Mononuclear cell (primary cell): ENCODE data around the gene CHSY1. TPM values are rescaled to one million over a fixed set of nuclear protein-coding genes. Genes with fewer than 3 reads are reported as not detected.

ENCODE experiments used
- H3K27me3 ChIP-seq: 2 replicates; pipeline ENCODE4 v1.6.0; 2011; ENCODE audit warnings: low read length, control low read depth; ENCODE audit not compliant: insufficient read depth
- H3K4me1 ChIP-seq: 2 replicates; pipeline ENCODE4 v1.5.1; 2011; ENCODE audit warnings: mild to moderate bottlenecking, low read length, control low read depth; ENCODE audit not compliant: insufficient read depth
- H3K4me3 ChIP-seq: 2 replicates; pipeline ENCODE4 v1.5.1; 2011; ENCODE audit warnings: mild to moderate bottlenecking, low read length, moderate library complexity
- H3K9me3 ChIP-seq: 2 replicates; pipeline ENCODE4 v1.5.1; 2011; ENCODE audit warnings: low read depth, mild to moderate bottlenecking, control low read depth, low read length
- total RNA-seq: library from RNA; depleted of rRNA; stranded (reverse); fragments of >200 nt; gene quantifications from one replicate; pipeline ENCODE4 v1.2.3, GENCODE V29; 2012

Gene CHSY1
- total RNA-seq, 1 donor, result 22.2 TPM

- H3K4me3 ChIP-seq, result no peak overlapping the region
- H3K9me3 ChIP-seq, result no peaks in the 10 kb centered on the region
- no peaks in the 10 kb centered on the region for H3K27me3 ChIP-seq
- peaks cover 21% of the 10 kb centered on the region for H3K4me1 ChIP-seq
These were observed 67.9 kb downstream of the CHSY1 start for GRCh38 chr15:101183931-101184305.

- H3K9me3 ChIP-seq, result no peaks in the 10 kb centered on the region
- no peak overlapping the region for H3K4me3 ChIP-seq
- H3K27me3 ChIP-seq, result no peaks in the 10 kb centered on the region
- peaks cover 21% of the 10 kb centered on the region for H3K4me1 ChIP-seq
These were observed 68.5 kb downstream of the CHSY1 start for GRCh38 chr15:101183226-101183930.

- Histone ChIP-seq H3K4me1 (peaks cover 17% of the 10 kb centered on the region), H3K4me3 (no peak overlapping the region), H3K27me3 (no peaks in the 10 kb centered on the region), H3K9me3 (no peaks in the 10 kb centered on the region)
These were observed 69.6 kb downstream of the CHSY1 start for GRCh38 chr15:101182215-101182614.

GRCh38 chr15:101181349-101181748 lies 70.5 kb downstream of the CHSY1 start:
- H3K4me3 ChIP-seq, result no peak overlapping the region
- H3K27me3 ChIP-seq, result no peaks in the 10 kb centered on the region
- peaks cover 20% of the 10 kb centered on the region for H3K4me1 ChIP-seq
- no peaks in the 10 kb centered on the region for H3K9me3 ChIP-seq

- Histone ChIP-seq H3K4me1 (peaks cover 24% of the 10 kb centered on the region), H3K9me3 (no peaks in the 10 kb centered on the region), H3K4me3 (no peak overlapping the region), H3K27me3 (no peaks in the 10 kb centered on the region)
These were observed 71.1 kb downstream of the CHSY1 start for GRCh38 chr15:101180620-101181307.

- Histone ChIP-seq H3K9me3 (no peaks in the 10 kb centered on the region), H3K4me3 (no peak overlapping the region), H3K27me3 (no peaks in the 10 kb centered on the region), H3K4me1 (peaks cover 33% of the 10 kb centered on the region)
These were observed 72.3 kb downstream of the CHSY1 start for GRCh38 chr15:101179341-101180153.

GRCh38 chr15:101178931-101179330 lies 72.9 kb downstream of the CHSY1 start:
- Histone ChIP-seq H3K9me3 (no peaks in the 10 kb centered on the region), H3K4me1 (peaks cover 39% of the 10 kb centered on the region), H3K4me3 (no peak overlapping the region), H3K27me3 (no peaks in the 10 kb centered on the region)

GRCh38 chr15:101178479-101178878 lies 73.4 kb downstream of the CHSY1 start:
- H3K27me3 ChIP-seq, result no peaks in the 10 kb centered on the region
- no peak overlapping the region for H3K4me3 ChIP-seq
- no peaks in the 10 kb centered on the region for H3K9me3 ChIP-seq
- H3K4me1 ChIP-seq, result peaks cover 44% of the 10 kb centered on the region

- Histone ChIP-seq H3K9me3 (no peaks in the 10 kb centered on the region), H3K4me3 (no peak overlapping the region), H3K4me1 (peaks cover 45% of the 10 kb centered on the region), H3K27me3 (no peaks in the 10 kb centered on the region)
These were observed 74.0 kb downstream of the CHSY1 start for GRCh38 chr15:101177866-101178265.

GRCh38 chr15:101176625-101177024 lies 75.2 kb downstream of the CHSY1 start:
- Histone ChIP-seq H3K4me3 (no peak overlapping the region), H3K9me3 (no peaks in the 10 kb centered on the region), H3K4me1 (peaks cover 55% of the 10 kb centered on the region), H3K27me3 (no peaks in the 10 kb centered on the region)

GRCh38 chr15:101175401-101175800 lies 76.4 kb downstream of the CHSY1 start:
- Histone ChIP-seq H3K9me3 (no peaks in the 10 kb centered on the region), H3K4me3 (no peak overlapping the region), H3K27me3 (no peaks in the 10 kb centered on the region), H3K4me1 (peaks cover 51% of the 10 kb centered on the region)

- no peaks in the 10 kb centered on the region for H3K9me3 ChIP-seq
- H3K27me3 ChIP-seq, result no peaks in the 10 kb centered on the region
- no peak overlapping the region for H3K4me3 ChIP-seq
- peaks cover 56% of the 10 kb centered on the region for H3K4me1 ChIP-seq
These were observed 77.5 kb downstream of the CHSY1 start for GRCh38 chr15:101174152-101174920.

GRCh38 chr15:101173233-101174119 lies 78.4 kb downstream of the CHSY1 start:
- Histone ChIP-seq H3K4me1 (peaks cover 64% of the 10 kb centered on the region), H3K4me3 (no peak overlapping the region), H3K27me3 (no peaks in the 10 kb centered on the region), H3K9me3 (no peaks in the 10 kb centered on the region)

GRCh38 chr15:101172501-101173071 lies 79.3 kb downstream of the CHSY1 start:
- H3K9me3 ChIP-seq, result no peaks in the 10 kb centered on the region
- H3K4me3 ChIP-seq, result no peak overlapping the region
- peaks cover 71% of the 10 kb centered on the region for H3K4me1 ChIP-seq
- H3K27me3 ChIP-seq, result no peaks in the 10 kb centered on the region
